Measurements from ENCODE around the gene SEMA6B. TPM values are rescaled to one million over a fixed set of nuclear protein-coding genes. Genes with fewer than 3 reads are reported as not detected.

Gene SEMA6B
- polyA plus RNA-seq, 1 of the 3 experiments (the other 2 are of a cell fraction): 3.7 TPM

GRCh38 chr19:4516199-4516938, 43.1 kb downstream of the SEMA6B start:
- no peaks in the 10 kb centered on the region for H3K79me2 ChIP-seq (ENCODE audit: insufficient read depth)
- no peaks in the 10 kb centered on the region for H3F3A ChIP-seq (replicated peaks; ENCODE audit: insufficient read depth)
- no peak for DNase-seq
- WGBS (ENCODE audit: low lambda C conversion rate): 87% methylated on average over 4 of the region's 14 CpGs
- no peaks in the 10 kb centered on the region for H3K9me3 ChIP-seq
- ChIA-PET CTCF (interaction anchor here (1.6 to 3.9 kb wide), 3 partner anchors 7 to 10 kb away, joined by 4 to 22 read pairs (median 6); no protein-coding TSS in a partner anchor), POLR2A (interaction anchor here (0.6 kb wide), 1 partner anchor 34 kb away, joined by 3 read pairs; no protein-coding TSS in a partner anchor)
- no peak overlapping the region for H3K4me2 ChIP-seq
- peaks cover 0 to 3% of the 10 kb centered on the region in 2 experiments; a peak in 1 of 4 replicates for H3K4me1 ChIP-seq (ENCODE audit: control insufficient read depth in 1 of 2, insufficient read depth in 2 of 2, low read depth in 1 of 2, low read length in 1 of 2)
- H3K9ac ChIP-seq: no peak overlapping the region
- no peak overlapping the region for H3K27ac ChIP-seq (ENCODE audit: low read depth in 2 of 2, low read length in 1 of 2)
- H3K36me3 ChIP-seq (replicated peaks in 1 of 2; ENCODE audit: control insufficient read depth in 1 of 2, insufficient read depth in 2 of 2, low read length in 1 of 2): no peaks in the 10 kb centered on the region
- no peak overlapping the region for H2AFZ ChIP-seq (ENCODE audit: low read depth)
- TF ChIP-seq GABPA (IDR thresholded peaks at IDR 0.05; ENCODE audit: low read depth) (no peak), SIN3A (IDR thresholded peaks at IDR 0.05; ENCODE audit: borderline replicate concordance, low read depth, low read length) (no peak), MEF2A (IDR thresholded peaks at IDR 0.05; ENCODE audit: borderline replicate concordance, low read depth) (no peak), JUND (IDR thresholded peaks at IDR 0.05) (no peak), RCOR1 (IDR thresholded peaks at IDR 0.05; ENCODE audit: low read length) (no peak), IRF3 (IDR thresholded peaks at IDR 0.05; ENCODE audit: low read depth, low read length) (no peak), SMC3 (IDR thresholded peaks at IDR 0.05; ENCODE audit: low read depth, low read length) (no peak), RFX5 (IDR thresholded peaks at IDR 0.05; ENCODE audit: low read length) (no peak), TCF12 (IDR thresholded peaks at IDR 0.05) (no peak), ELF1 (IDR thresholded peaks at IDR 0.05) (no peak), TAF1 (IDR thresholded peaks at IDR 0.05; ENCODE audit: borderline replicate concordance, low read depth, low read length) (no peak), NRF1 (IDR thresholded peaks at IDR 0.05; ENCODE audit: low read depth, low read length) (no peak), MXI1 (IDR thresholded peaks at IDR 0.05; ENCODE audit: low read depth, low read length) (no peak)
- TF ChIP-seq, protein P1, sequence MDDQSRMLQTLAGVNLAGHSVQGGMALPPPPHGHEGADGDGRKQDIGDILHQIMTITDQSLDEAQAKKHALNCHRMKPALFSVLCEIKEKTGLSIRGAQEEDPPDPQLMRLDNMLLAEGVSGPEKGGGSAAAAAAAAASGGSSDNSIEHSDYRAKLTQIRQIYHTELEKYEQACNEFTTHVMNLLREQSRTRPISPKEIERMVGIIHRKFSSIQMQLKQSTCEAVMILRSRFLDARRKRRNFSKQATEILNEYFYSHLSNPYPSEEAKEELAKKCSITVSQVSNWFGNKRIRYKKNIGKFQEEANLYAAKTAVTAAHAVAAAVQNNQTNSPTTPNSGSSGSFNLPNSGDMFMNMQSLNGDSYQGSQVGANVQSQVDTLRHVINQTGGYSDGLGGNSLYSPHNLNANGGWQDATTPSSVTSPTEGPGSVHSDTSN (IDR thresholded peaks at IDR 0.05): no peak
- TF ChIP-seq, protein P2, sequence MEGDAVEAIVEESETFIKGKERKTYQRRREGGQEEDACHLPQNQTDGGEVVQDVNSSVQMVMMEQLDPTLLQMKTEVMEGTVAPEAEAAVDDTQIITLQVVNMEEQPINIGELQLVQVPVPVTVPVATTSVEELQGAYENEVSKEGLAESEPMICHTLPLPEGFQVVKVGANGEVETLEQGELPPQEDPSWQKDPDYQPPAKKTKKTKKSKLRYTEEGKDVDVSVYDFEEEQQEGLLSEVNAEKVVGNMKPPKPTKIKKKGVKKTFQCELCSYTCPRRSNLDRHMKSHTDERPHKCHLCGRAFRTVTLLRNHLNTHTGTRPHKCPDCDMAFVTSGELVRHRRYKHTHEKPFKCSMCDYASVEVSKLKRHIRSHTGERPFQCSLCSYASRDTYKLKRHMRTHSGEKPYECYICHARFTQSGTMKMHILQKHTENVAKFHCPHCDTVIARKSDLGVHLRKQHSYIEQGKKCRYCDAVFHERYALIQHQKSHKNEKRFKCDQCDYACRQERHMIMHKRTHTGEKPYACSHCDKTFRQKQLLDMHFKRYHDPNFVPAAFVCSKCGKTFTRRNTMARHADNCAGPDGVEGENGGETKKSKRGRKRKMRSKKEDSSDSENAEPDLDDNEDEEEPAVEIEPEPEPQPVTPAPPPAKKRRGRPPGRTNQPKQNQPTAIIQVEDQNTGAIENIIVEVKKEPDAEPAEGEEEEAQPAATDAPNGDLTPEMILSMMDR (IDR thresholded peaks at IDR 0.05): no peak
- TF ChIP-seq, protein P3, sequence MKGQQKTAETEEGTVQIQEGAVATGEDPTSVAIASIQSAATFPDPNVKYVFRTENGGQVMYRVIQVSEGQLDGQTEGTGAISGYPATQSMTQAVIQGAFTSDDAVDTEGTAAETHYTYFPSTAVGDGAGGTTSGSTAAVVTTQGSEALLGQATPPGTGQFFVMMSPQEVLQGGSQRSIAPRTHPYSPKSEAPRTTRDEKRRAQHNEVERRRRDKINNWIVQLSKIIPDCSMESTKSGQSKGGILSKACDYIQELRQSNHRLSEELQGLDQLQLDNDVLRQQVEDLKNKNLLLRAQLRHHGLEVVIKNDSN (IDR thresholded peaks at IDR 0.05; ENCODE audit: borderline replicate concordance, low read depth): no peak
- H4K20me1 ChIP-seq (ENCODE audit: insufficient read depth): no peaks in the 10 kb centered on the region
- no peak overlapping the region for H3K4me3 ChIP-seq (ENCODE audit: low read depth in 2 of 2, low read length in 1 of 2)
- no peaks in the 10 kb centered on the region for H3K9me2 ChIP-seq
- no peaks in the 10 kb centered on the region for H3K27me3 ChIP-seq (ENCODE audit: insufficient read depth)
